Measurements from ENCODE around the gene OBSCN.
"Not testable (repeated sequence)": the region's sequence is repeated elsewhere in the genome, so short reads cannot be mapped to it uniquely, and the experiment has no call there.

The OBSCN gene

DNA sequence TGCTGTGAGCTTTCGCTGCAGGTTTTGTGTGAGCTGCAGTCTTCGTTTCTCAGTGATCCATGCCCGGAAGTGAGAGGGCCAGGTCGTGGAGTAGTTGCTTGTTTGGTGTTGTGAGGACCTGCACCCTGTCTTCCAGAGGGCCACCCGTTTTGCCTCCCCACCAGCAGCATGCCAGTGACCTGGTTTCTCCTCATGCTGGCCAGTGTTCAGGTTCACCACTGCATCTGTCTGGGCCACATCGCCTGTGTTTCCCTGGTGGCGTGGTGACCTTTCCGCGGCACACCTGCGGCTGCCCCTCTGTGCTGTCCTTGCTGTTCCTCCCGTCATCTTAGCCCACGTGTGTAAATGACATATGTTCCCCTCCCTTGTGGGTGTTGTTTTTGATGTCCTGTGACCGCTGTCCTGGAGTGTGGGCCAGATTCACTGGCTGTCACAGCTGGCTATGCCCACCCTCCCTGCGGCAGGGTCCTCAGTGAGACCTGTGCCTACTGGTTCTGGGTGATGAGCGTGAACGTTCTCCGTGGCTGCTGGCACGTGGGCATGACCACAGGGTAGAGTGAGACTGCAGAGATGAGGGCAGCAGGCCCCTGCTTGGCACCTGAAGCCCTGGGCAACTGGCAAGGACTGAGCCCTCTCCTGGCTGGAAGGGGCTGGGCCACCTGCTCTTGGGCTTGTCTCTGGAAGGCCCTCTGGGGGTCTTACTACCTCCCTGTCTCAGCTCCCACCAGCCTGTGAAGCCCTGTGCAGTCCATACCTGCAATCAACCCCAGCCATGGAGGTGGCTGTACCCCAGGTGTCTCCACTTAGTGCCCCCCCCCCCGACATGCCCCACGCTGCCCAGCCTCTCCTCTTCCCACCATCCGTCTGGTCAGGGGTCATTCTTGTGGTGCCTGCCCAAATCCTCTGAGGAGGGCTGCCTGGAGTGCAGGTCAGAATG lies 35.0 kb upstream of the OBSCN start:
- FAIRE-seq: no peak

DNA sequence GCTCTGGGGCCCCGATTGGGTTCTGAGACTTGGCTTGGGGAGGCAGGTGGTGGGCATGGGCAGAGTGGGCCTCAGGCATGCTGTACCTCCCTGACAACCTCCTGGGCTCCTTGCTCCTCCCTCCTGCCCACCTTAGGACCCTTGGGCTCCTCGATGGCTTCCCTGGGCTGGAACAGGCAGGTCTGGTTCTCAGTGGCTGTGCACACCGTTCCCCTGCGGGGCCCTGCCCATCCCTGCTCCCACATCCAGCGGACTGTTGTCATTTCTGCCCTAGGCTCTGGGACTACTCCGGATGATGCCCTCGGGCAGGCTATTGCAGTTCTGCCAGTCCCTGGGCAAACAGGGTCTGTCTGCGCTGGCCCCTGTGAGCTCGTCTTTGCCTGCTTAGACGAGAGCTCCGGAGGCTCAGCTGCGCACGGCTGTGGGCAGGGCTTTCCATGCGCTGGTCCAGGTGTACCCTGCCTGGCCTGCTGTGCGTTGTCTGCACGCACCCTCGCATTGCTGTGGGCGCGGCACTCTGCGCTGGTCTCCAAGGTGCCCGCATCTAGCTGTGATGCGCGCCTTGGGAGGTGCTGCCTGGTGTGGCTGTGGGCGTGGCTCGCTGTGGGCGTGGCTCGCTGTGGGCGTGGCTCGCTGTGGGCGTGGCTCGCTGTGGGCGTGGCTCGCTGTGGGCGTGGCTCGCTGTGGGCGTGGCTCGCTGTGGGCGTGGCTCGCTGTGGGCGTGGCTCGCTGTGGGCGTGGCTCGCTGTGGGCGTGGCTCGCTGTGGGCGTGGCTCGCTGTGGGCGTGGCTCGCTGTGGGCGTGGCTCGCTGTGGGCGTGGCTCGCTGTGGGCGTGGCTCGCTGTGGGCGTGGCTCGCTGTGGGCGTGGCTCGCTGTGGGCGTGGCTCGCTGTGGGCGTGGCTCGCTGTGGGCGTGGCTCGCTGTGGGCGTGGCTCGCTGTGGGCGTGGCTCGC lies 34.0 kb upstream of the OBSCN start:
- FAIRE-seq: not testable (repeated sequence)

DNA sequence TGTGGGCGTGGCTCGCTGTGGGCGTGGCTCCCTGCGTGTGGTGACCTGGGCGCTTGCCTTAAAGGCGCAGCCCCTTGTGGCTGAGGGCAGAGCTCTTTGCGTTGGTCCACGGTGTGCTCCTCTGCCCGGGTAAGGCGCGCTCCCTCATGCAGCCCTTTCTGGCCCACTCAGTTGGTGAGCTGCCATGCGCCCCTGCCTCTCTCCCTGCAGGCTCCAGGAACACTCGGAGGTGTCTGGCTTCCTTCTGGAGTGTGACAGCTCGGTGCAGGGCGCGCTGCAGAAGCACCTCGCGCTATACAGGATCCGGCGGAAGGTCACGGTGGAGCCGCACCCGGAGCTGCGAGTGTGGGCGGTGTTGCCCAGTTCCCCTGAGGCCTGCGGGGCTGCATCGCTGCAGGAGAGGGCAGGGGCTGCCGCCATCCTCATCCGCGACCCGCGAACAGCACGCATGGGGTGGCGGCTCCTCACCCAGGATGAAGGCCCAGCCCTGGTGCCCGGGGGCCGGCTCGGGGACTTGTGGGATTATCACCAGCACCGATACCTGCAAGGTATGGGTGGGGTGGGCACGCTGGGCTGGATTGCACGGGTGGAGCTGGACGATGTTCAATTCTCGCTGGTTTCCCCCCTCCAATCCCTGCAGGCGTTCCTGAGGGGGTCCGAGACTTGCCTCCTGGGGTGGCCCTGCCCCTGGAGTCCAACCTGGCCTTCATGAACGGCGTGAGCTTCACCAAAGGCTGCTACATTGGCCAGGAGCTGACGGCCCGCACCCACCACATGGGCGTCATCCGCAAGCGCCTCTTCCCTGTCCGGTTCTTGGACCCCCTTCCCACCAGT lies 33.1 kb upstream of the OBSCN start:
- no peak for FAIRE-seq

DNA sequence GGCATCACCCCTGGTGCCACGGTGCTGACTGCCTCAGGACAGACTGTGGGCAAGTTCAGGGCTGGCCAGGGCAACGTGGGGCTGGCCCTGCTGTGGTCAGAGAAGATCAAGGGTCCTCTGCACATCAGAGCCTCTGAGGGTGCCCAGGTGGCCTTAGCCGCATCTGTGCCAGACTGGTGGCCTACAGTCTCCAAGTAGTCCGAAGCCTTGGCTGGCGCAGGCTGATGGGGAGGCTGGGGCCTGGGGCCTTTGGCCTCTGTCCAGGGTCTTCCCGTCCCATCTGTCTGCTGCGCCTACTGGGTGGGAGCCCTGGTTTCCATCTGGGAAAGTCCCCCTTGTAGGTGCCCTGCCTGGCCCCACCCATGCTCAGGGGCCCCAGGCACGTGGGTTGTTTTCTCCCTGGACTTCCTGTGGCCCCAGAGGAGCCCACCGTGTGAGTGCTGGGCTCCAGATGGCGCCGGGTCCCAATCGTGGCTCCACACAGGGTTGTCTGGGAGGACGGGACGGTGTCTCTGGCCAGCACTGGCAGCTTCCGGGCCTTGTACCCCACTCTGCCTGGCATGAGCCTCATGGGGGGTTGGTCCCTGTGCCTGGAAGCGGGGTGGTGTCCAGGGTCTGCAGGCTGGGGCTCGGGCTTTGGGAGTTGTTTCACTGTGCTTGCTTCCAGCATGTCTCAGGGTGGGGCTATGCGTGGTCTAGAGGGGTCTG lies 32.4 kb upstream of the OBSCN start:
- FAIRE-seq: no peak

DNA sequence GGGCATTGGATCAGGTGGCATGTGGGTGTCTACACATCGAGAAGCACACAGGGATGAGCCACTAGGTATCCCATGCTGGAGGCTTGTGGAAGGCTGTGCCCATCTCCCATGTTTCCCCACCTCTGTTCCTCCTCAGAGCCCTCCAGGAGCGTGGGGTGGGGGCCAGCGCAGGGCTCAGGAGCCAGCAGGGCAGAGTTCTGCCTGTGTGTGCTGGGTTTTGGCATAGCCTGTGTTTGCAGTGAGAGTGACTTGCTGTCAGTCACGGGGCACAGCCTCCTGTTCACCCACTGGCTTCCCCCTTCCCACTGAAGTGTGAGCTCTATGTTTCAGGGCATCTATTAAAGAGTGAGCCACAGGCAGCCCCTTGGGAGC lies 31.8 kb upstream of the OBSCN start:
- FAIRE-seq: no peak

DNA sequence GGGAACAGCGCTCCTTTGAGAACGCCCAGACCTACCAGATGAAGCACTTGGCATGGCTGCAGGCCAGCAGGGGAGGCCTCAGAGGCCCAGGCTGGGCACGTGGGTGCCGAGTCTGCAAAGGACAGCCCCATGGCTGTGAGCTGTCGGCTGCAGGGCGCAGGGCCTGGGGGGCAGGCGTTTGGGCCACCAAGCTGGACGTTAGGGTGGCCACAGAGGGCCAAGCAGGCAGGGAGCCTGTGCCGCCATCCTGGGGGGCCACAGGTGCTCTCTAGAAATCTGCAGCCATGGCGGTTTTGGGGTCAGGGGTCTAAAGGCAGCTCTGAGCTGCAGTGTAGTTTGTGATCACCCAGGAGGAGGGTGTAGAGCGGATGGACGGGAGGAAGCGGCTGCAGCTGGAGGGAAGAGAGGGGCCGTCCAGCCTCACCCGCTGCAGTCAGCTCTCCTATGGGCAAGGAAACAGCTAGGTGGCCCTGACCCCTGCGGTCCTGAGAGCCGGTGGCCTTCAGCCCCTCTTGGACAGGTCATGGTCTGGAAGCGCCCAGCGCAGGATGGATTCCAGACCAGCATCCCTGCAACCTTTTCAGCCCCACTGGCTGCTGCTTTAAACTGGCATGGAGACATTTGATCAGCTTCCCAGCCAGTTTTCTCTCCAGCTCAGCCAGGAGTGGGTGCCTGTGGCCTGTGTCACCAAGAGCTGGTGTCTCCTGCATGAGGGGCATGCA lies 31.2 kb upstream of the OBSCN start:
- no peak for FAIRE-seq

DNA sequence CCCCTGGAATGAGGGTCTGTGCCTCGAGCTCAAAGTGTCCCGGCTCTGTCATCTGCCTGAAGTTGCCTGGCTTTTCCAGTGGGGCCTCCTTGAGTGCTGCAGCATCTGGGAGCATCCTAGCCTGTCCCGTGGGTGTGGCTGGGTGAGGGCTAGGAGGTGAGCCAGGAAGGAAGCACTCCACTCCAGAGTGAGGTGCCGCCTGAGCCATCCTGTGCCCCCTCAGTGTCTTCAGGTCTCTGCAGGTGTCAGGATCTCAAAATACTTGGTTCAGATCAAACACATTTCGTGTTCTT lies 30.7 kb upstream of the OBSCN start:
- FAIRE-seq: no peak

DNA sequence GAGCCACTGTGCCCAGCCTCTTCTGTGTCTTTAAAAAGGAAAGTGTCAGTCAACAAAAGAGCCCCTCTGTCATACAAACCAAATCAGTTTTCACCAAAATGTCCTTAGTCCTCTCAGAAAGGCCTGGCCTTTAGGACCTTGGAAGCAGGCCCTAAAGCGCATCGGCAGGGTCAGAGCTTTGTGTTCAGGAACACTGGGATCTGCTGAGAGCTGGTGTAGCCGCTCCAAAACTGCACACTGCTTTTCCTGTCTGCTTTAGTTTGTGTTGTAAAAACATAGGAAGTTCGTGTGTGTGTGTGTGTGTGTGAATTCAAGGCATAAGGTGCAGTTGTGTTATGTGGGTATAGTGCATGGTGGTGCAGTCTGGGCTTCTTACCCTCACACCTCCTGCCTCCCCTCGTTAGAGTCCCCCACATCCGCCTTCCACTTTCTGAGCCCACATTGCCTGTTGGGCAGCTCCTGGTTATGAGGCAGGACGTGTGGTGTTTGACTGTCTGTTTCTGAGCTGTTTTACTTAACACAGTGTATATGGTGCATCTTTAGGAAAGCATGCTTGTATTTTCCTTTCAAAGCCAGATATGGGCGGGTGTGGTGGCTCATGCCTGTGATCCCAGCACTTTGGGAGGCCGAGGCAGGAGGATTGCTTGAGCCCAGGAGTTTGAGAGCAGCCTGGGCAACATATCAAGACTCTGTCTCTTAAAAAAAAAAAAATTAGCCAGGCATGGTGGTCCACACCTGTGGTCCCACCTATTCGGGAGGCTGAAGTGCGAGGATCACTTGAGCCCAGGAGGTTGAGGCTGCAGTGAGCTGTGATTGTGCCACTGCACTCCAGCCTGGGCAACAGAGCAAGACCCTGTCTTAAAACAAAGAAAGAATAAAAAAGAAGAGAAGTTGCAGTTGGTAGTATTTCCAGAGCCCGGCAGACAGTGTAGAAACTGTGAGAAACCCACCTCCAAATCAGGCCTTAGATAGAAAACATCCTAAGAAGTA lies 29.8 kb upstream of the OBSCN start:
- no peak for FAIRE-seq

DNA sequence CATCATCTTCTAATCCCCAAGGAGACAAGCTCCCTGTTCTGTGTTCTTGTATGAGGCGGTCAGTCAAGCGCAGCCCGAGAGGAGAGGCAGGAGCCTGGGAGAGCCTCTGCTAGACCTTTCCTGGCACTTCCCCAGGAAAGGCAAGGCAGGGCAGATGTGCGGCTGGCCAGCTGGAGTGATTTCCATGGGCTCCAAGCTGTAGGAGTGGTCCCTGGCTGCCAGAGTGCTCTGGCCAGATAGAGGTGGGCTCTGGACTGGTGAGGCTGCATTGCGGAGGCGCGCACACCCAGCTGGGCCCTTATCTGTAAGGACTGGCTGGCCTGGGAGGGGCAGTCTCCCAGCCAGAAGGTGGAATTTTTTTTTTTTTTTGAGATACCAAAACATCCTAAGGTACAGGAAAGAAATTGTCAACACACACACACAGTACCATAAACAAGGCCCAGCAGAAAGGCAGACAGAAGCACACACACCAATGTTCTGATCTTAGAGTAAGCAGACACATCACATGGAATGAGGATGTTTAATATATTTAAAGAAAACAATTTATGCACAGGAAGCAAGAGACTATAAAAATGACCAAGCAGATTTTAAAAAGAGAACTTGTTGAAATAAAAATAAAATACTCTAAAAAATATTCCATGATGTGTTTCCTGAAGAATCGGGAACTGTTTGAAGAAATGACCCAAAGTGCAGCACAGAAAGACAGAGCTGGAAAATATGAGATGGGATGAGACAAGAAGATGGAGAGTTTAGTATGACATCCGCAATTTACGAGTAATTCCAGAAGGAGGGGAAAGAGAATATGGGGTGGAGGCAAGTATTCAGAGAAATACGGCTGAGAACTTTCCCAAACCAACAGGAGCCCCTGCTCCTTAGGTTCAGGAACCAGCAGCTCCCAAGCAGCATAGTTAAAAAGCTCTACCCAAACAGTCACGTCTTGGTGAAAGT lies 28.8 kb upstream of the OBSCN start:
- no peak for FAIRE-seq

DNA sequence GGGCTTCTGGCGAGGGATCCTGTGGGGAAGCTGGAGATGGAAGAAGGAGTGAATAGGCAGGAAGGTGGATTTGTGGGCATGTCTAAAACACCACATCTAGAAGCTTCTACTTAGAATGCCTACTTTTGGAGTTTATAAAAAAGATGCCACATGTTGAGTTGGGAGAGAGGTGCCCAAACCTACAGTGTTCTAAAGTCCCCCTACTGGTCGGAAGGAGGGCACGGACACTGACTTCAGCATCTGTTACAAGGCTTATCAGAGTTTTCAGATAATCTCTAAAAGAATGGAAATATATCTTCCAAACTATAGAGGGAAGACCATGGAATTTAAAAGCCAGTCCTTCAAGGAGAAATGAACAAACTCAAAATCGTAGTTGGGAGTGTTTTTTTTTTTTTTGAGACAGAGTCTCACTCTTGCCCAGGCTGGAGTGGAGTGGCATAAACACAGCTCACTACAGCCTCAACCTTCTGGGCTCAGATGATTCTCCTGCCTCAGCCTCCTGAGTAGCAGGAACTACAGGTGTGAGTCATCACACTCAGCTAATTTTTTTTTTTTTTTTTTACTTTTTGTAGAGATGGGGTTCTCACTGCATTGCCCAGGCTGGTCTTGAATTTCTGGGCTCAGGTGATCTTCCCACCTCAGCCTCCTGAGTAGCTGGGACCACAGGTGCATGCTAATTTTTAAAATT lies 27.4 kb upstream of the OBSCN start:
- no peak for FAIRE-seq

DNA sequence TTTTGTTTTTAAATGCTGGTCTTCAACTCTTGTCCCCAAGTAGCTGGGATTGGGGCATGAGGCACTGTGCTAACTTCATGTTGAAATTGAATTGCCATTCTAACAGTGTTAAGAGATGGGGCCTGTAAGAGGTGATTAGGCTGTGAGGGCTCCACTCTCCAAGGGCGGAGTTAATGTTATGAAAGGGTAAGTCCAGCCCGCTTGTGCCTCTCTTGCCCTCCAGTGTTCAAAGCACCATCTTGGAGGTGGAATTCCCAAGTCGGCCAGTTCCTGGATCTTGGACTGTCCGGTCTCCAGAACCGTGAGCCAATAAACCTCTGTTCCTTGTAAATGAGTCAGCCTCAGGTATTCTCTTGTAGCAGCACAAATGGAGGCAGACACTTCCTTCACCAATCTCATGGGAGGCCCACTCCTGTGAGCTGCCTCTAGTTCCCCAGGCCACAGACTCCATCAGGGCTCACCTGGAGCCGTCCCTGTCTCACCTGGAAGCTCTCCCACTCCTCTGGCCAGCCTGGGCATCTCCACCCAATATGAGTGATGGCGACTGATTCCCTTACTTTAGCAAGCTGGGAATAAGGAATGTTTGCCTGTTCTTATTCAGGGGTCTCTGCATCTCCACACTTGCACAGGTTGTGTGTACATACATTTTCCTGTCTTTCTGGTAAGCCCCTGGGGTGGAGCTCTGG lies 26.7 kb upstream of the OBSCN start:
- FAIRE-seq: no peak

DNA sequence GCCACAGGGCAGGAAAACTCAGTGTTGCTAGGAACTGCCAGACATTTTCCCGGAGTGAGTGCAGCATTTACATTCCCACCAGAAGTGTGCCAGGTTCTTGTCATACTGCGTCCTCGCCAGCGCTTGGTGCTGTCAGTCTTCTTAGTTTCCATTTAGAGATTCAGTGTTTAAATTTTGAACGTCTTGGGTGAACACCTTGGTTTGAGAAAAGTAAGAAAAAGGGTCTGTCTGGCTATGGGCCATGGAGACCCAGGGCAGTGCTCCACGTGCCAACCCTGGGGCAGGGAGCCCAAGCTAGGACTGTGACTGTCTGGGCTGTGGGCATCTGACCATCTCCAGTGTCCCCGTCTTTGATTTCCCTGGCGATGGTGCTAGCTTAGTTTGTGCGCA lies 26.2 kb upstream of the OBSCN start:
- no peak for FAIRE-seq

DNA sequence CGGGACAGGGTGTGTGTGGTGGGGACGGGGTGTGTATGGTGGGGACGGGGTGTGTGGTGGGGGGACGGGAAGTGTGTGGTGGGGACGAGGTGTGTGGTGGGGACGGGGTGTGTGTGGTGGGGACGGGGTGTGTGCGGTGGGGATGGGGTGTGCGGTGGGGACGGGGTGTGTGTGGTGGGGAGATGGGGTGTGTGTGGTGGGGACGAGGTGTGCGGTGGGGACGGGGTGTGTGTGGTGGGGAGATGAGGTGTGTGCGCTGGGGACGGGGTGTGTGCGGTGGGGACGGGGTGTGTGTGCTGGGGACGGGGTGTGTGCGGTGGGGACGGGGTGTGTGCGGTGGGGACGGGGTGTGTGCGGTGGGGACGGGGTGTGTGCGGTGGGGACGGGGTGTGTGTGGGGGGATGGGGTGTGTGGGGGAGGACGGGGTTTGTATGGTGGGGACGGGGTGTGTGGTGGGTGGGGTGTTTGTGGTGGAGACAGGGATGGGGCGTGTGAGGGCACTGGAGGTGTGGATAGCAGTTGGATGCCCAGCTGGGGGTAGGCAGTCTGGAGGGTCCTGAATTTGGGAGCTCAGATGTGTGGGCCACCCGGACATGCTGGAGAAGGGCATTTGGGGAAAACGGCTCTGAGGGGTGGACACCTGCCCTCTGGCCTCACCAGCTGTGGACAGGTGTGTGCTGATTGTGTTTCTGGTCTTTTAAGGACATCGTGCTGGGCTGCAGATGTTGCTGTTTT lies 25.4 kb upstream of the OBSCN start:
- no peak for FAIRE-seq

DNA sequence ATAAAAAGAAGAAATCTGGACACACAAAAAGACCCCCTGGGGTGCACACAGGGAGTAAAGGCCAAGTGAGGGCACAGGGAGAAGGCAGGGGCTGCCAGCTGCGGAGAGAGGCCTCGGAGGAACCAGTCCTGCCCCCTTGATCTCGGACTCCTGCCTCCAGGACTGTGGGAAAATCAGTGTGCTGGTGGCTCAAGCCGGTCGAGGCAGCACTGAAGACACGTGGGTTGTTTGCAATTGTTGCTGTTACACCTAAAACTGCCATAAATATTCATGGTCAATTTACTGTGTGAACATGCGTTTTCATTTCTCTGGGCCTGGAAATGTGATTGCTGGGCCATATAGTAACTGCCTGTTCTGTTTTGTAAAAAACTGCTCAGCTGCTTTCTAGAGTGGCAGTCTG lies 23.7 kb upstream of the OBSCN start:
- FAIRE-seq: no peak

DNA sequence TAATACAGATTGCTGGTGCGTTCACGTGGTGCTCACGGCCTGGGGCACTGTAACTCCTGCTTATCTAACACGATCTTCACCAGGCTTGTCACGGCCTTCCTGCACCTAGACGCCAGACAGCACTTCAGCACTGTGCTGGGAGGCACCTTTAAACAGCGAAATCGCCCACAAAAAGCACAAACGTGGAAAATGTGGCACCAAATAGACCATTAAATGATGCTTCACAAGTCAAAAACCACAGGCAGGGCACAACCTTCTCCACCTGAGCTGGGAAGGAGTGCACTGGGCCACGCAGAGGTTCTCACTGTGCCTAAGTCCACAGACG lies 22.2 kb upstream of the OBSCN start:
- no peak for FAIRE-seq

DNA sequence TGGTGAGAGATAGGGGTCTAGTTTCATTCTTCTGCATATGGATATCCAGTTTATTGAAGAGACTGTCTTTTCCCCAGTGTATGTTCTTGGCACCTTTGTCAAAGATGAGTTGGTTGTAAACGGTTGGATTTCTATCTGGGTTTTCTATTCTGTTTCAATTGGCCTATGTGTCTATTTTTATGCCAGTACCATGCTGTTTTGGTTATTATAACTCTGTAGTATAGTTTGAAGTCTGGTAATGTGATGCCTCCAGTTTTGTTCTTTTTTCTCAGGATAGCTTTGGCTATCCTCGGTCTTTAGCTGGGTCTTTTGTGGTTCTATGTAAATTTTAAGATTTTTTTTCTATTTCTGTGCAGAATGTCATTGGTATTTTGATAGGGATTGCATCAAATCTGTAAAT lies 19.6 kb upstream of the OBSCN start:
- not testable (repeated sequence) for FAIRE-seq

DNA sequence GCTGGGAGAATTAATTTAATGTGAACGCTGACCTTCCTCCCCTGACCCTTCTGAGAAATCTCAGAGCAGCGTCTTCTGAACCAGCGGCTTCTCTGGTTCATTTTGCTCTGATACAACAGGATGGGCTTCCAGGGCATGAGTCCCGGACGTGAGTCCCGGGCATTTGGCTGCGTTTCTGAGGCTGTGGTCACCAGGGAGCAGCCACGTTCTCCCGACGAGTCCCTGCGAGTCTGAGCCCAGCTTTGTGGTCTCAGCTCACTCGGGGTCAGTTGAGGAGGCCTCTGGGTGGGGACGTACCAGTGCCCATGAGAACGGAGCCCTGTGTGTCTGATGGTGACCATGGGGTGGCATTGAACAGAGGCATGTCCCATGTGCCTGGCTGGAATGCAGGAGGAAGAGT lies 17.7 kb upstream of the OBSCN start:
- FAIRE-seq: no peak

DNA sequence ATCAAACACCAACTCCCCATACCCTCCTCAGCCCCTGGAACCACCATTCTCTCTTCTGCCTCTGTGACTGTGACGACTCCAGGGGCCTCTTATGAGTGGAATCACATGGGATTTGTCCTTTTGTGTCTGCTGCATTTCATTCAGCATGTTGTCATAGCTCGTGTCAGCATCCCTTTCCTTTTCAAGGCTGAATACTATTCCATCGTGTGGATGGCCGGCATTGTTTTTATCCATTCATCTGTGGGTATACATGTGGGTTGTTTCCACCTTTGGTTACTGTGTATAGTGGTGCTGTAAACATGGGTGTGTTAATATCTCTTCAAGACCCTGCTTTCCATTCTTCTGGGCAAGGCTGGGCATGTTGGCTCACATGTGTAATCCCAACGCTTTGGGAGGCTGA lies 17.1 kb upstream of the OBSCN start:
- FAIRE-seq: no peak

All from G401.6 (cell line).